Trophoblast cell (in vitro differentiated cells and primary cell): ENCODE data around the gene FAM168A.
"Not testable (repeated sequence)": the region's sequence is repeated elsewhere in the genome, so short reads cannot be mapped to it uniquely, and the experiment has no call there.

ENCODE experiments used
- DNase-seq, 2 donors: peaks; one replicate each; pipeline ENCODE4 v3.0.0-alpha.2; 2016
- H2AFZ ChIP-seq: 2 replicates; pipeline ENCODE4 v1.6.1; 2013; ENCODE audit warnings: low read length, moderate library complexity, mild to moderate bottlenecking; ENCODE audit not compliant: insufficient read depth, poor library complexity
- H2AK5ac ChIP-seq: 2 replicates; pipeline ENCODE4 v1.6.1; 2013; ENCODE audit warnings: mild to moderate bottlenecking, low read length
- H2BK120ac ChIP-seq: 2 replicates; pipeline ENCODE4 v1.6.1; 2013; ENCODE audit warnings: low read length, mild to moderate bottlenecking, moderate library complexity; ENCODE audit not compliant: insufficient read depth, poor library complexity
- H2BK12ac ChIP-seq: 2 replicates; pipeline ENCODE4 v1.6.1; 2013; ENCODE audit warnings: mild to moderate bottlenecking, low read length, moderate library complexity
- H2BK5ac ChIP-seq: 2 replicates; pipeline ENCODE4 v1.6.1; 2013; ENCODE audit warnings: low read length, low read depth, moderate library complexity, mild to moderate bottlenecking; ENCODE audit not compliant: poor library complexity
- H3K14ac ChIP-seq: 2 replicates; pipeline ENCODE4 v1.6.1; 2013; ENCODE audit warnings: mild to moderate bottlenecking, low read length
- H3K18ac ChIP-seq: 2 replicates; pipeline ENCODE4 v1.6.1; 2013; ENCODE audit warnings: mild to moderate bottlenecking, low read length
- H3K23ac ChIP-seq: 2 replicates; pipeline ENCODE4 v1.6.1; 2013; ENCODE audit warnings: low read length
- H3K27ac ChIP-seq: 2 replicates; pipeline ENCODE4 v1.5.1; 2013; ENCODE audit warnings: low read depth, mild to moderate bottlenecking, inconsistent platforms, low read length, moderate library complexity
- H3K27me3 ChIP-seq: 2 replicates; pipeline ENCODE4 v1.6.1; 2013; ENCODE audit warnings: inconsistent platforms, mild to moderate bottlenecking, low read length, moderate library complexity; ENCODE audit not compliant: insufficient read depth
- H3K36me3 ChIP-seq, 2 experiments: 1 replicate in 1 of 2; 2 replicates in 1 of 2; pipeline ENCODE4 v1.6.1; 2013; ENCODE audit warnings: low read length in 2 of 2, mild to moderate bottlenecking in 2 of 2, moderate library complexity in 1 of 2; ENCODE audit not compliant: insufficient read depth in 2 of 2, control insufficient read depth in 1 of 2
- H3K4ac ChIP-seq: 2 replicates; pipeline ENCODE4 v1.6.1; 2013; ENCODE audit warnings: low read depth, mild to moderate bottlenecking, low read length, moderate library complexity
- H3K4me1 ChIP-seq, 2 experiments: 1 replicate in 1 of 2; 2 replicates in 1 of 2; pipeline ENCODE4 v1.6.1; 2013; ENCODE audit warnings: low read length in 2 of 2, mild to moderate bottlenecking in 2 of 2, moderate library complexity in 1 of 2; ENCODE audit not compliant: insufficient read depth in 2 of 2, control insufficient read depth in 1 of 2
- H3K4me2 ChIP-seq: 2 replicates; pipeline ENCODE4 v1.6.1; 2013; ENCODE audit warnings: inconsistent platforms, mild to moderate bottlenecking, low read length, moderate library complexity
- H3K4me3 ChIP-seq: 2 replicates; pipeline ENCODE4 v1.5.1; 2013; ENCODE audit warnings: mild to moderate bottlenecking, low read depth, low read length, inconsistent platforms
- H3K79me1 ChIP-seq: one replicate; pipeline ENCODE4 v1.6.1; 2013; ENCODE audit warnings: low read length
- H3K79me2 ChIP-seq: 2 replicates; pipeline ENCODE4 v1.6.1; 2013; ENCODE audit warnings: low read length, mild to moderate bottlenecking; ENCODE audit not compliant: control insufficient read depth, insufficient read depth, poor library complexity
- H3K9ac ChIP-seq: 2 replicates; pipeline ENCODE4 v1.6.1; 2013; ENCODE audit warnings: mild to moderate bottlenecking, low read length
- H3K9me3 ChIP-seq: 2 replicates; pipeline ENCODE4 v1.6.1; 2013; ENCODE audit warnings: low read depth, mild to moderate bottlenecking, control low read depth, inconsistent platforms, low read length; ENCODE audit not compliant: insufficient read depth
- H4K12ac ChIP-seq: 2 replicates; pipeline ENCODE4 v1.6.1; 2013; ENCODE audit warnings: low read depth, mild to moderate bottlenecking, low read length, moderate library complexity
- H4K8ac ChIP-seq: 2 replicates; pipeline ENCODE4 v1.6.1; 2013; ENCODE audit warnings: low read depth, mild to moderate bottlenecking, low read length, moderate library complexity
- H4K91ac ChIP-seq: one replicate; pipeline ENCODE4 v1.6.1; 2013; ENCODE audit warnings: low read depth, mild to moderate bottlenecking, low read length, moderate library complexity
- WGBS: extraction: QIAGEN DNeasy Blood & Tissue Kit; methylation state at CpG from one replicate; pipeline ENCODE4 v1.1.7; 2013; ENCODE audit warnings: missing lambda C conversion rate; ENCODE audit not compliant: insufficient read length, insufficient coverage; ENCODE audit errors: extremely low coverage; 5-methylcytosine and 5-hydroxymethylcytosine counted together

Gene FAM168A

DNA sequence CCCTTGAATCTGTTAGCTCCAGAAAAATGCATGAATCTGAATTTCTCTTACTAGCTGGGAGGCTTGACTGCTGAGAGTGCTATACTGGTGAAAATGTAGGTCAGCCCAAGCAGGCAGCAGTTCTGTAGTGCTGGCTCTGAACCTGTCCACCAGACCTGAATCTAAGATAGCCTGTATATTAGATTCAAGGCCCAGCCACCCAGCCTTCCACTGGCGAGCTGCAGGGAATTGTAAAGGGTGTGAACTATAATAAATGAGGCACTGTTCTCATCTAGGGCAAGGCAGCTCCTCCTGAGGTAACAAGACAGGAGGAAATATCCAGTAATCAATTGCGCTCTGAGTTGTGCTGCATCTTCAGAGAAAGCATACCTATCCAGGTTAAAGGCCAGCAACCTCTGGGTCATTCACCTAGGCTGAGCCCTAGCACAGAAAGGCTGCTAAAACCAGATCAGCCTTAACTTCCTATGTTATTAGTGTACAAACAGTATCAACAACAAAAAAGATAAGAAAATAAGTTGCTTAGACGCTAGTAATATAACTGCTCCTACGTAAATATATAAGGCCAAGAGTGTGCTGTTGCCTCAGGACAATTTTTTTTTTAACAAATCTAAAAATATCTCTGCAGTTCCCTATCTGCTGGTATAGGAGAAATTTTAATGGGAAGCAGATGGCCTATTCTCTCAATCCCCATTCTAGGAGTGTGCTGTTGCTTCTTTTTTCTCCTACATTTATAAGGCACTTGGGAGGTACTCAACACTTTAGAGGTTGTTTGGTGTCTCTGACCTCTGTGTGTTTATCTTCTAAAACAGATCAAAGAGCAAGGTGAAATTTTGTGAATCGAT is 158.7 kb downstream of the FAM168A start:
- H4K12ac ChIP-seq = no peak overlapping the region
- no peak overlapping the region for H3K27ac ChIP-seq
- H3K14ac ChIP-seq = no peak overlapping the region
- DNase-seq = peak in 1 of 2 donors; percentile 15
- H3K4me2 ChIP-seq = no peak overlapping the region
- no peak overlapping the region for H3K9ac ChIP-seq
- no peaks in the 10 kb centered on the region for H3K27me3 ChIP-seq
- H2AFZ ChIP-seq = no peak overlapping the region
- peaks cover 0 to 3% of the 10 kb centered on the region in 2 experiments for H3K4me1 ChIP-seq
- H3K23ac ChIP-seq = no peak overlapping the region
- H2AK5ac ChIP-seq = no peak overlapping the region
- H2BK5ac ChIP-seq = no peak overlapping the region
- peaks cover 0 to 2% of the 10 kb centered on the region in 2 experiments for H3K36me3 ChIP-seq
- WGBS = no CpG with 5 or more reads among the region's 5 CpGs
- no peak overlapping the region for H2BK12ac ChIP-seq
- H3K4me3 ChIP-seq = no peak overlapping the region
- no peak overlapping the region for H4K8ac ChIP-seq
- no peaks in the 10 kb centered on the region for H3K9me3 ChIP-seq
- H4K91ac ChIP-seq = no peak overlapping the region
- no peaks in the 10 kb centered on the region for H3K79me1 ChIP-seq
- H3K18ac ChIP-seq = no peak overlapping the region
- H2BK120ac ChIP-seq = no peak overlapping the region
- H3K4ac ChIP-seq = no peak overlapping the region
- no peaks in the 10 kb centered on the region for H3K79me2 ChIP-seq

DNA sequence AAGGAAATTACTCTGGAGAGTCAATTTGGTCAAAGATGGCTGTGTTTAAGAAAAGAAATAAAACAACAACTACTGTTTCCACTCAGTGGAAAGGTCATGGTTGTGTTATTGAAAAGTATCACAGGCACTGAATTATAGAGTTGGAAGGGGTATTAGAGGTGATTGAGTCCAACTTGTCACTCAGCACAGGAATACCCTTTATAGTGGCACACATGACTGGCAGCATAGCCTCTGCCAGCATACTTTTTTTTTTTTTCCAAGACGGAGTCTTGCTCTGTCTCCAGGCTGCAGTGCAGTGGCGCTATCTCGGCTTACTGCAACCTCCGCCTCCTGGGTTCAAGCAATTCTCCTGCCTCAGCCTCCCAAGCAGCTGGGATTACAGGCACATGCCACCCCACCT is 161.1 kb downstream of the FAM168A start:
- not testable (repeated sequence) for H2AFZ ChIP-seq, H2AK5ac ChIP-seq, H3K27me3 ChIP-seq, DNase-seq, H3K79me2 ChIP-seq, H3K9ac ChIP-seq, H3K18ac ChIP-seq, H3K79me1 ChIP-seq, H2BK5ac ChIP-seq, H3K4me3 ChIP-seq, H3K27ac ChIP-seq, H3K36me3 ChIP-seq, H4K8ac ChIP-seq, H3K23ac ChIP-seq, H3K4me1 ChIP-seq, H3K14ac ChIP-seq, H2BK12ac ChIP-seq, H3K4ac ChIP-seq, H4K12ac ChIP-seq, H2BK120ac ChIP-seq, H3K4me2 ChIP-seq, H3K9me3 ChIP-seq, H4K91ac ChIP-seq
- no CpG with 5 or more reads among the region's 4 CpGs for WGBS

DNA sequence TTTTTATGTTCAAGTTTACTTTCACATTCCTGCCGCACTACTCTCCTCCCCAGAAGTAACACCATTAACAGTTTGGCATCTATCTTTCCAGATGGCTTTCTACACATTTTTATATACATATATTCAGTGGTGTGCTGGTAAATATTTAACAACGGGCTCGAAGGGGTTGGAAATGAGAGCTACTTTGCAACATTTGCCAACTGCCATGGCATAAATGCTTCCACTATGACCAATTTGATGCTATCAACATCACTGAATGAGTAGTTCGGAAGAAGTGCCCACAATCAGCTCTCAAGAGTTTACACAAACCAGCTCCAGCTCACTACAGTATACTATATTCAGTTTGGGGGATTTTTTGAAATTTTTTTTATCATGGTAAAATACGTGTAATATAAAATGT is 166.5 kb downstream of the FAM168A start:
- Histone ChIP-seq H4K91ac (no peak overlapping the region), H3K36me3 (no peaks in the 10 kb centered on the region), H3K9ac (no peak overlapping the region), H4K12ac (no peak overlapping the region), H3K18ac (no peak overlapping the region), H3K4me1 (peaks cover 5 to 6% of the 10 kb centered on the region in 2 experiments), H2BK120ac (no peak overlapping the region), H3K79me1 (no peaks in the 10 kb centered on the region), H3K9me3 (no peaks in the 10 kb centered on the region), H2AK5ac (no peak overlapping the region), H3K79me2 (no peaks in the 10 kb centered on the region), H3K4me2 (no peak overlapping the region), H4K8ac (no peak overlapping the region), H2BK5ac (no peak overlapping the region), H3K4ac (no peak overlapping the region), H3K14ac (no peak overlapping the region), H2BK12ac (no peak overlapping the region), H2AFZ (no peak overlapping the region), H3K4me3 (no peak overlapping the region), H3K27ac (no peak overlapping the region), H3K27me3 (no peaks in the 10 kb centered on the region), H3K23ac (no peak overlapping the region)
- no peak for DNase-seq
- no CpG with 5 or more reads among the region's 5 CpGs for WGBS

DNA sequence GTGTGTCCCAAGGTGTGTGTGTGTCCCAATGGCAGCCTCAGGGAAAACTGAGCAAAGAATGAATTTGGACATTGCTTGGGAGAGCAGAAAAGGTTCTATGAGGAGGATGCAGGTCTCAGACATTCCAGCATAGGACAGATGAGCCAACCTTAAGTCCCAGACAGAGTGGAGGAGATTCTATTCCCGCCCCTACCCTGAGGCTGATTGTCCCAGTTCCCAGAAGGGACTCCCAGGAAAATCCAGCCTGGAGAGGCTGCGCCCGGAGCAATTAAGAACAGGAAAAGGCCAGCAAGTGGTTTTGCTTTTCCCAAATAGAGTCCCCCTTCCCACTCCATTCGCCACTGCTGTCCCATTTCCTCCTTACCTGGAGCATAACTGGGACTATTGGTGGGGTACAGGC is 167.6 kb downstream of the FAM168A start:
- Histone ChIP-seq H4K91ac (no peak overlapping the region), H3K14ac (no peak overlapping the region), H2AFZ (no peak overlapping the region), H3K79me2 (no peaks in the 10 kb centered on the region), H3K4me1 (peaks cover 6 to 8% of the 10 kb centered on the region in 2 experiments), H3K27ac (no peak overlapping the region), H2AK5ac (no peak overlapping the region), H3K79me1 (no peaks in the 10 kb centered on the region), H4K12ac (no peak overlapping the region), H3K9me3 (no peaks in the 10 kb centered on the region), H3K18ac (no peak overlapping the region), H2BK5ac (no peak overlapping the region), H3K4me3 (no peak overlapping the region), H4K8ac (no peak overlapping the region), H3K4ac (no peak overlapping the region), H3K9ac (no peak overlapping the region), H3K4me2 (no peak overlapping the region), H3K27me3 (no peaks in the 10 kb centered on the region), H2BK12ac (no peak overlapping the region), H3K36me3 (no peaks in the 10 kb centered on the region), H3K23ac (no peak overlapping the region), H2BK120ac (no peak overlapping the region)
- no CpG with 5 or more reads among the region's 4 CpGs for WGBS
- DNase-seq = no peak
